ENCODE results near the gene PDE4C. TPM values are rescaled to one million over a fixed set of nuclear protein-coding genes. Genes with fewer than 3 reads are reported as not detected.

The PDE4C gene
- total RNA-seq, 1 donor = under 0.01 TPM

- TF ChIP-seq CTCF (IDR thresholded peaks at IDR 0.05; ENCODE audit: extremely low read depth, low read depth, low read length) = no peak
- H3K79me2 ChIP-seq (ENCODE audit: insufficient read depth, low read length) = no peaks in the 10 kb centered on the region
- H3K4me3 ChIP-seq (ENCODE audit: insufficient read depth, low read length) = no peak overlapping the region
- no peaks in the 10 kb centered on the region for H4K20me1 ChIP-seq (ENCODE audit: insufficient read depth, low read length)
- H3K4me1 ChIP-seq (ENCODE audit: insufficient read depth, low read length) = no peaks in the 10 kb centered on the region
- peaks cover 7% of the 10 kb centered on the region for H3K27me3 ChIP-seq (ENCODE audit: insufficient read depth, low read length)
- no peak overlapping the region for H3K27ac ChIP-seq (ENCODE audit: low read depth, low read length)
- no peaks in the 10 kb centered on the region for H3K36me3 ChIP-seq (ENCODE audit: insufficient read depth, low read length)
- H3K9me3 ChIP-seq (ENCODE audit: low read depth, low read length) = no peaks in the 10 kb centered on the region
- DNase-seq (ENCODE audit: insufficient read length, low spot score, missing footprints) = peak; percentile 46
- H3K4me2 ChIP-seq (ENCODE audit: insufficient read depth, low read length) = no peak overlapping the region
- no peak overlapping the region for H2AFZ ChIP-seq (ENCODE audit: low read length)
Observed at GRCh38 chr19:18234194-18234593, 8.0 kb upstream of the PDE4C start.

GRCh38 chr19:18233224-18233825, 7.1 kb upstream of the PDE4C start:
- Histone ChIP-seq H3K4me3 (ENCODE audit: insufficient read depth, low read length) (no peak overlapping the region), H4K20me1 (ENCODE audit: insufficient read depth, low read length) (no peaks in the 10 kb centered on the region), H2AFZ (ENCODE audit: low read length) (no peak overlapping the region), H3K27ac (ENCODE audit: low read depth, low read length) (no peak overlapping the region), H3K79me2 (ENCODE audit: insufficient read depth, low read length) (no peaks in the 10 kb centered on the region), H3K4me2 (ENCODE audit: insufficient read depth, low read length) (no peak overlapping the region), H3K27me3 (ENCODE audit: insufficient read depth, low read length) (peaks cover 7% of the 10 kb centered on the region), H3K36me3 (ENCODE audit: insufficient read depth, low read length) (no peaks in the 10 kb centered on the region), H3K9me3 (ENCODE audit: low read depth, low read length) (no peaks in the 10 kb centered on the region), H3K4me1 (ENCODE audit: insufficient read depth, low read length) (no peaks in the 10 kb centered on the region)
- no peak for TF ChIP-seq CTCF (IDR thresholded peaks at IDR 0.05; ENCODE audit: extremely low read depth, low read depth, low read length)
- DNase-seq (ENCODE audit: insufficient read length, low spot score, missing footprints) = peak; percentile 95

GRCh38 chr19:18232540-18233223, 6.4 kb upstream of the PDE4C start:
- TF ChIP-seq CTCF (IDR thresholded peaks at IDR 0.05; ENCODE audit: extremely low read depth, low read depth, low read length) = no peak
- no peaks in the 10 kb centered on the region for H3K4me1 ChIP-seq (ENCODE audit: insufficient read depth, low read length)
- no peak overlapping the region for H3K4me2 ChIP-seq (ENCODE audit: insufficient read depth, low read length)
- H3K27me3 ChIP-seq (ENCODE audit: insufficient read depth, low read length) = peaks cover 10% of the 10 kb centered on the region
- no peaks in the 10 kb centered on the region for H3K9me3 ChIP-seq (ENCODE audit: low read depth, low read length)
- H3K79me2 ChIP-seq (ENCODE audit: insufficient read depth, low read length) = no peaks in the 10 kb centered on the region
- H4K20me1 ChIP-seq (ENCODE audit: insufficient read depth, low read length) = no peaks in the 10 kb centered on the region
- no peaks in the 10 kb centered on the region for H3K36me3 ChIP-seq (ENCODE audit: insufficient read depth, low read length)
- H2AFZ ChIP-seq (ENCODE audit: low read length) = no peak overlapping the region
- no peak overlapping the region for H3K4me3 ChIP-seq (ENCODE audit: insufficient read depth, low read length)
- DNase-seq (ENCODE audit: insufficient read length, low spot score, missing footprints) = peak; percentile 48
- H3K27ac ChIP-seq (ENCODE audit: low read depth, low read length) = no peak overlapping the region

GRCh38 chr19:18231775-18232174, 5.5 kb upstream of the PDE4C start:
- no peak for TF ChIP-seq CTCF (IDR thresholded peaks at IDR 0.05; ENCODE audit: extremely low read depth, low read depth, low read length)

More at GRCh38 chr19:18231775-18232174, 5.5 kb upstream of the PDE4C start:
- H3K79me2 ChIP-seq (ENCODE audit: insufficient read depth, low read length) = no peaks in the 10 kb centered on the region
- H3K27ac ChIP-seq (ENCODE audit: low read depth, low read length) = no peak overlapping the region
- no peaks in the 10 kb centered on the region for H4K20me1 ChIP-seq (ENCODE audit: insufficient read depth, low read length)
- no peak overlapping the region for H3K4me3 ChIP-seq (ENCODE audit: insufficient read depth, low read length)
- H3K9me3 ChIP-seq (ENCODE audit: low read depth, low read length) = no peaks in the 10 kb centered on the region
- H3K36me3 ChIP-seq (ENCODE audit: insufficient read depth, low read length) = no peaks in the 10 kb centered on the region
- no peak overlapping the region for H2AFZ ChIP-seq (ENCODE audit: low read length)
- H3K4me1 ChIP-seq (ENCODE audit: insufficient read depth, low read length) = no peaks in the 10 kb centered on the region
- H3K27me3 ChIP-seq (ENCODE audit: insufficient read depth, low read length) = peaks cover 18% of the 10 kb centered on the region
- DNase-seq (ENCODE audit: insufficient read length, low spot score, missing footprints) = peak; percentile 47
- H3K4me2 ChIP-seq (ENCODE audit: insufficient read depth, low read length) = no peak overlapping the region

Data from osteoblast (primary cell).